HCT116 (cell line): ENCODE results near the gene KCNJ4.

Experiments used
- RAD21 ChIP-seq: IDR thresholded peaks from 2 replicates; pipeline ENCODE4 v1.6.1; 2012; ENCODE audit warnings: low read depth, mild to moderate bottlenecking
- TF ChIP-seq, protein P1 (sequence below), 3 experiments: fragments of 200-600 bp in 1 of 3; sonication (generic) in 1 of 3; IDR thresholded peaks in 2 of 3; conservative IDR thresholded peaks in 1 of 3; 2 replicates each; pipeline ENCODE4 v1.5.1; 2012 to 2017; ENCODE audit warnings: low read depth in 2 of 3, low read length in 2 of 3, antibody characterized with exemption in 1 of 3, borderline replicate concordance in 1 of 3, control low read depth in 1 of 3, mild to moderate bottlenecking in 1 of 3, mixed read lengths in 1 of 3, mixed run types in 1 of 3, moderate library complexity in 1 of 3; ENCODE audit not compliant: insufficient read depth in 1 of 3

DNA sequence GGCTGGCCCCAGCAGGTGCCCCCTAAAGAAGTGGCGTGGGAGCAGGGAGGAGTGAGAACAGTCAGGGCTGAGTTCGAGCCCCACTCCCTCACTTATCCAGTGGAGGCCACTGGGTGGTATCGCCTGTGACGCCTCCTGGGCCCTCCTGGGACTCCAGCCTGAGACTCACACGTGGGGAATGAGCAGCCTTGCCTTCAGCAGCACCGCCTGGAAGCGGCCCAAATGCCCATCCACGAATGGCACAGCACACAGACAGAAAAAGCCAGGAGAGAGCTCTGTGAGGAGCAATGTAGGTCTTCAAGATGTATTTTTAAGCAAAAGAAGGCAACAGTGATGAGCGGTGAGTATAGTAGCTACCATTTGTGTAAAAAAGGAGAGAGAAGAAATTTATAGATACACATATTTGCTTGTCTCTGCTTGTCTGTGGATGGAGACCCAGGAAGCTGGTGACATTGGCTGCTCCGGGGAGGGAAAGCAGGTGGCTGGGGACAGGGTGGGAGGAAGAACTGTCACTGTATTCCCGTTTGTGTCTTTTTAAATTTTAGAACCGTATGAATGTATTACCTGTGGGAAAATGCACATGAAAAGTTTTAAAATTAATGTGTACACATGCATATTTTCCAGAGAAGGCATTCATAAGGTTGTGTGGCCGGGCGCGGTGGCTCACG is 13.2 kb downstream of the KCNJ4 start:
- TF ChIP-seq RAD21, result no peak
- TF ChIP-seq, protein P1, sequence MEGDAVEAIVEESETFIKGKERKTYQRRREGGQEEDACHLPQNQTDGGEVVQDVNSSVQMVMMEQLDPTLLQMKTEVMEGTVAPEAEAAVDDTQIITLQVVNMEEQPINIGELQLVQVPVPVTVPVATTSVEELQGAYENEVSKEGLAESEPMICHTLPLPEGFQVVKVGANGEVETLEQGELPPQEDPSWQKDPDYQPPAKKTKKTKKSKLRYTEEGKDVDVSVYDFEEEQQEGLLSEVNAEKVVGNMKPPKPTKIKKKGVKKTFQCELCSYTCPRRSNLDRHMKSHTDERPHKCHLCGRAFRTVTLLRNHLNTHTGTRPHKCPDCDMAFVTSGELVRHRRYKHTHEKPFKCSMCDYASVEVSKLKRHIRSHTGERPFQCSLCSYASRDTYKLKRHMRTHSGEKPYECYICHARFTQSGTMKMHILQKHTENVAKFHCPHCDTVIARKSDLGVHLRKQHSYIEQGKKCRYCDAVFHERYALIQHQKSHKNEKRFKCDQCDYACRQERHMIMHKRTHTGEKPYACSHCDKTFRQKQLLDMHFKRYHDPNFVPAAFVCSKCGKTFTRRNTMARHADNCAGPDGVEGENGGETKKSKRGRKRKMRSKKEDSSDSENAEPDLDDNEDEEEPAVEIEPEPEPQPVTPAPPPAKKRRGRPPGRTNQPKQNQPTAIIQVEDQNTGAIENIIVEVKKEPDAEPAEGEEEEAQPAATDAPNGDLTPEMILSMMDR (IDR thresholded peaks at IDR 0.05 in 2 of 3, conservative IDR thresholded peaks at IDR 0.05 in 1 of 3; ENCODE audit: borderline replicate concordance in 1 of 3, insufficient read depth in 1 of 3, low read depth in 2 of 3, low read length in 2 of 3), result no peak
